K562 (cell line): ENCODE results near the gene GSTA2. TPM values are rescaled to one million over a fixed set of nuclear protein-coding genes. Genes with fewer than 3 reads are reported as not detected.
A peak's percentile ranks its signal among the peaks of the same experiment; 100 is the strongest.

Experiments used
- BACH1 ChIP-seq: fragments of 200-800 bp; sonication (Bioruptor generic); IDR thresholded peaks from 2 replicates; pipeline ENCODE4 v1.6.1; 2016; ENCODE audit warnings: missing genetic modification characterization, missing compliant biosample characterization
- C11orf30 ChIP-seq: fragments of 450-650 bp; IDR thresholded peaks from 2 replicates; pipeline ENCODE4 v1.6.1; 2016; ENCODE audit warnings: low read depth, mild to moderate bottlenecking
- CREBBP ChIP-seq: IDR thresholded peaks from one replicate; pipeline ENCODE4 v1.6.1; 2012; ENCODE audit warnings: low read depth, mild to moderate bottlenecking, control low read depth, inconsistent platforms, low read length
- CSDE1 ChIP-seq, 2 experiments: fragments of 450-650 bp; IDR thresholded peaks; 2 replicates each; pipeline ENCODE4 v1.6.1; 2016; ENCODE audit warnings: mild to moderate bottlenecking in 1 of 2
- CTBP1 ChIP-seq: fragments of 450-650 bp; IDR thresholded peaks from 2 replicates; pipeline ENCODE4 v1.6.1; 2016; ENCODE audit warnings: borderline replicate concordance
- DPF2 ChIP-seq: fragments of 450-650 bp; IDR thresholded peaks from 2 replicates; pipeline ENCODE4 v1.6.1; 2016
- EP300 ChIP-seq: IDR thresholded peaks from 2 replicates; pipeline ENCODE4 v1.6.1; 2012; ENCODE audit warnings: low read length, improper control_type of control experiment
- FOXA3 ChIP-seq, 2 experiments: fragments of 450-650 bp in 1 of 2; sonication (generic) in 1 of 2; formaldehyde crosslinking; IDR thresholded peaks in 1 of 2; conservative IDR thresholded peaks in 1 of 2; 2 replicates each; pipeline versions ENCODE4 v1.4.0 to v1.8.0; 2020 to 2022; ENCODE audit warnings: mild to moderate bottlenecking in 2 of 2, missing genetic modification reagents in 1 of 2
- MEF2A ChIP-seq: IDR thresholded peaks from 2 replicates; pipeline ENCODE4 v1.6.1; 2011; ENCODE audit warnings: low read depth, mild to moderate bottlenecking, low read length, moderate library complexity; ENCODE audit not compliant: control insufficient read depth
- NFE2L1 ChIP-seq: fragments of 450-650 bp; IDR thresholded peaks from 2 replicates; pipeline ENCODE4 v1.6.1; 2016; ENCODE audit warnings: missing genetic modification characterization, low read depth, mild to moderate bottlenecking, missing compliant biosample characterization, moderate library complexity, borderline replicate concordance
- NR2C1 ChIP-seq, 2 experiments: fragments of 450-650 bp; IDR thresholded peaks; 2 replicates each; pipeline ENCODE4 v1.6.1; 2017; ENCODE audit warnings: mild to moderate bottlenecking in 2 of 2, antibody characterized with exemption in 1 of 2, inconsistent platforms in 1 of 2, missing compliant biosample characterization in 1 of 2, missing genetic modification characterization in 1 of 2
- PCBP1 ChIP-seq: fragments of 200-400 bp; formaldehyde crosslinking; IDR thresholded peaks from 2 replicates; pipeline ENCODE4 v1.6.1; 2018; ENCODE audit warnings: mild to moderate bottlenecking, low read depth, low read length; ENCODE audit not compliant: poor library complexity, severe bottlenecking
- POLR2AphosphoS5 ChIP-seq: IDR thresholded peaks from 2 replicates; pipeline ENCODE4 v1.6.1; 2011; ENCODE audit warnings: mild to moderate bottlenecking, low read depth, low read length, moderate library complexity; ENCODE audit not compliant: control insufficient read depth, insufficient read depth
- RBM34 ChIP-seq: fragments of 200-400 bp; formaldehyde crosslinking; IDR thresholded peaks from 2 replicates; pipeline ENCODE4 v1.6.1; 2018; ENCODE audit warnings: low read length, borderline replicate concordance; ENCODE audit not compliant: insufficient read depth
- RFX7 ChIP-seq: fragments of 250-450 bp; sonication (Bioruptor Pico); IDR thresholded peaks from 2 replicates; pipeline ENCODE4 v1.5.1; 2021; ENCODE audit warnings: mild to moderate bottlenecking
- SMARCA4 ChIP-seq: fragments of 450-650 bp; IDR thresholded peaks from 2 replicates; pipeline ENCODE4 v1.6.1; 2016
- SREBF2 ChIP-seq: sonication (generic); formaldehyde crosslinking; IDR thresholded peaks from 2 replicates; pipeline ENCODE4 v1.4.0; 2020; ENCODE audit warnings: mild to moderate bottlenecking, missing genetic modification reagents
- TEAD4 ChIP-seq, 2 experiments: sonication (generic) in 1 of 2; formaldehyde crosslinking in 1 of 2; IDR thresholded peaks; 2 replicates each; pipeline versions ENCODE4 v1.6.1 to v1.8.0; 2012 to 2022; ENCODE audit warnings: borderline replicate concordance in 1 of 2, inconsistent platforms in 1 of 2, low read length in 1 of 2, mild to moderate bottlenecking in 1 of 2, missing genetic modification reagents in 1 of 2
- ZNF197 ChIP-seq: fragments of 200-800 bp; sonication (Bioruptor generic); IDR thresholded peaks from 2 replicates; pipeline ENCODE4 v1.6.1; 2016; ENCODE audit warnings: low read depth, missing genetic modification characterization, missing compliant biosample characterization
- ZNF324 ChIP-seq: fragments of 250-450 bp; sonication (Bioruptor Pico); IDR thresholded peaks from 2 replicates; pipeline ENCODE4 v1.4.0; 2020; ENCODE audit warnings: mild to moderate bottlenecking
- ZNF347 ChIP-seq: fragments of 450-650 bp; formaldehyde crosslinking; IDR thresholded peaks from 2 replicates; pipeline ENCODE4 v1.4.0; 2020; ENCODE audit warnings: low read depth, mild to moderate bottlenecking, moderate library complexity
- polyA plus RNA-seq, 8 experiments: library from polyadenylated mRNA; depleted of rRNA in 4 of 8; stranded (reverse) in 5 of 8; unstranded in 3 of 8; fragments of >200 nt; fragmentation: Nextera tagmentation in 2 of 8; fragmentation: Illumina TruSeq in 1 of 8; extraction: Ambion mirVana in 2 of 8; extraction: Trizol in 1 of 8; gene quantifications; 2 replicates each; pipeline versions ENCODE4 v1.2.1 to v1.2.3, GENCODE V29; 2011 to 2014; ENCODE audit warnings: inconsistent platforms in 1 of 8, missing spikeins in 1 of 8
- total RNA-seq, 7 experiments: library from RNA; depleted of rRNA in 6 of 7; stranded (reverse); fragments of >200 nt in 6 of 7; fragmentation: Illumina TruSeq in 2 of 7; extraction: Trizol in 2 of 7; gene quantifications; 2 replicates each; pipeline versions ENCODE4 v1.2.1 to v1.2.3, GENCODE V29; 2011 to 2021; ENCODE audit warnings: low replicate concordance in 1 of 7
- TF ChIP-seq, protein P1 (sequence below), 2 experiments: fragments of 450-650 bp in 1 of 2; sonication (generic) in 1 of 2; formaldehyde crosslinking in 1 of 2; IDR thresholded peaks in 1 of 2; conservative IDR thresholded peaks in 1 of 2; 2 replicates each; pipeline versions ENCODE4 v1.6.1 to v1.8.1; 2016 to 2023; ENCODE audit warnings: mild to moderate bottlenecking in 2 of 2, moderate library complexity in 2 of 2, inconsistent platforms in 1 of 2, missing genetic modification reagents in 1 of 2
- TF ChIP-seq, protein P2 (sequence below): fragments of 250-450 bp; sonication (Bioruptor Pico); IDR thresholded peaks from 2 replicates; pipeline ENCODE4 v1.8.0; 2021; ENCODE audit warnings: moderate library complexity, mild to moderate bottlenecking, inconsistent platforms
- TF ChIP-seq, protein P3 (sequence below): fragments of 250-450 bp; sonication (Bioruptor Pico); IDR thresholded peaks from 2 replicates; pipeline ENCODE4 v1.4.0; 2020; ENCODE audit warnings: mild to moderate bottlenecking

The GSTA2 gene
- total and polyA plus RNA-seq, 9 of the 15 experiments (the other 6 are each of a cell fraction or from before 2014, with no cell fraction given), result 0.11 to 0.24 (median 0.14) TPM; not detected in 3

DNA sequence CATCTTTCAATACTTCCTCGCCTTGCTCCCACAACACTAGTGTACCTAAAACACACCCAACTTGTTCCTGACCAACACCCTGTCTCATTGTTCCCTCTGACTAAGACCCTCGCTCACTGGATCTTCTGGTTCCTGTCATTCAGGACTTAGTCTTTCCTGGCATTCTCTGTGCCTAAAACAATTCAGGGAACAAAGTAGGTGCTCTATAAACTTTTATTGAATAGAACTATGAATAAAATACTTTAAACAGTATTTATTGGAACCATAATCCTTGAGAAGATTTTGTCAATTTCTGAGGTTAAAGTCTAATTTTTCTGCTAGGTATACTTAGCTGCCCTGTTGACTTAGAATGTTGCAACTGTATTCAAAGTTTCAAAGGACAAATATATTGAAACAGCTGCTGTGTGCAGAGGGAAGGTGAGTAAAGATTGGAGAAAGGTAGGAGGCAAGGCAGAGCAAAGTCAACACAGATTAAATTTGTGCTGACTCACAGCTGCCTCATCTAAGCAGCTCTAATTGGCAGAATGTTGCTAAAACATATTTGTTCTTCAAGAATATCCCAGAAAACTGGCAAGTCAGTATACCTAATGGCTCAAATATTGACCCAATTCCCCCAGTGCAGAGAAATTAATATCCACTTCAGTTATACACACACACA lies 37.6 kb downstream of the GSTA2 start (continued):
- TF ChIP-seq FOXA3 (CRISPR knock-in tag; conservative IDR thresholded peaks at IDR 0.05 in 1 of 2, IDR thresholded peaks at IDR 0.05 in 1 of 2), result peak in 1 of 2 experiments; percentile 82; a peak in 2 of 4 replicates
- TF ChIP-seq DPF2, result peak; percentile 85
- TF ChIP-seq TEAD4 (IDR thresholded peaks at IDR 0.05; ENCODE audit: low read length), result peak; percentile 71
- no peak for TF ChIP-seq TEAD4 (CRISPR knock-in tag; IDR thresholded peaks at IDR 0.05; ENCODE audit: borderline replicate concordance)
- peak; percentile 81 for TF ChIP-seq NFE2L1
- no peak for TF ChIP-seq RBM34
- TF ChIP-seq PCBP1, result no peak
- TF ChIP-seq, protein P1, sequence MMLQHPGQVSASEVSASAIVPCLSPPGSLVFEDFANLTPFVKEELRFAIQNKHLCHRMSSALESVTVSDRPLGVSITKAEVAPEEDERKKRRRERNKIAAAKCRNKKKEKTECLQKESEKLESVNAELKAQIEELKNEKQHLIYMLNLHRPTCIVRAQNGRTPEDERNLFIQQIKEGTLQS (IDR thresholded peaks at IDR 0.05), result peak; percentile 19; the same call in 1 of the 2 replicates
- TF ChIP-seq, protein P1 (CRISPR knock-in tag; conservative IDR thresholded peaks at IDR 0.05), result no peak
- peak; percentile 68; the same call in 1 of the 2 replicates for TF ChIP-seq BACH1 (tag)
- TF ChIP-seq C11orf30, result peak; percentile 93
- 0 out of 2 replicates have a peak, but pooled peaks have one; percentile 44 for TF ChIP-seq ZNF197 (CRISPR knock-in tag)
- TF ChIP-seq SMARCA4, result peak; percentile 84
- TF ChIP-seq CREBBP, result no peak
- TF ChIP-seq RFX7, result no peak
- TF ChIP-seq CSDE1 (IDR thresholded peaks at IDR 0.05), result no peak
- TF ChIP-seq, protein P2, sequence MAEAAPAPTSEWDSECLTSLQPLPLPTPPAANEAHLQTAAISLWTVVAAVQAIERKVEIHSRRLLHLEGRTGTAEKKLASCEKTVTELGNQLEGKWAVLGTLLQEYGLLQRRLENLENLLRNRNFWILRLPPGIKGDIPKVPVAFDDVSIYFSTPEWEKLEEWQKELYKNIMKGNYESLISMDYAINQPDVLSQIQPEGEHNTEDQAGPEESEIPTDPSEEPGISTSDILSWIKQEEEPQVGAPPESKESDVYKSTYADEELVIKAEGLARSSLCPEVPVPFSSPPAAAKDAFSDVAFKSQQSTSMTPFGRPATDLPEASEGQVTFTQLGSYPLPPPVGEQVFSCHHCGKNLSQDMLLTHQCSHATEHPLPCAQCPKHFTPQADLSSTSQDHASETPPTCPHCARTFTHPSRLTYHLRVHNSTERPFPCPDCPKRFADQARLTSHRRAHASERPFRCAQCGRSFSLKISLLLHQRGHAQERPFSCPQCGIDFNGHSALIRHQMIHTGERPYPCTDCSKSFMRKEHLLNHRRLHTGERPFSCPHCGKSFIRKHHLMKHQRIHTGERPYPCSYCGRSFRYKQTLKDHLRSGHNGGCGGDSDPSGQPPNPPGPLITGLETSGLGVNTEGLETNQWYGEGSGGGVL (CRISPR knock-in tag), result no peak
- TF ChIP-seq, protein P3, sequence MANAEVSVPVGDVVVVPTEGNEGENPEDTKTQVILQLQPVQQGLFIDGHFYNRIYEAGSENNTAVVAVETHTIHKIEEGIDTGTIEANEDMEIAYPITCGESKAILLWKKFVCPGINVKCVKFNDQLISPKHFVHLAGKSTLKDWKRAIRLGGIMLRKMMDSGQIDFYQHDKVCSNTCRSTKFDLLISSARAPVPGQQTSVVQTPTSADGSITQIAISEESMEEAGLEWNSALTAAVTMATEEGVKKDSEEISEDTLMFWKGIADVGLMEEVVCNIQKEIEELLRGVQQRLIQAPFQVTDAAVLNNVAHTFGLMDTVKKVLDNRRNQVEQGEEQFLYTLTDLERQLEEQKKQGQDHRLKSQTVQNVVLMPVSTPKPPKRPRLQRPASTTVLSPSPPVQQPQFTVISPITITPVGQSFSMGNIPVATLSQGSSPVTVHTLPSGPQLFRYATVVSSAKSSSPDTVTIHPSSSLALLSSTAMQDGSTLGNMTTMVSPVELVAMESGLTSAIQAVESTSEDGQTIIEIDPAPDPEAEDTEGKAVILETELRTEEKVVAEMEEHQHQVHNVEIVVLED (CRISPR knock-in tag), result no peak
- TF ChIP-seq CTBP1, result peak; percentile 15; the same call in 1 of the 2 replicates
- TF ChIP-seq ZNF324 (CRISPR knock-in tag), result no peak
- TF ChIP-seq EP300, result peak; percentile 51; the same call in 1 of the 2 replicates
- no peak for TF ChIP-seq MEF2A
- no peak for TF ChIP-seq NR2C1 (IDR thresholded peaks at IDR 0.05)
- TF ChIP-seq NR2C1 (tag; IDR thresholded peaks at IDR 0.05), result no peak
- TF ChIP-seq SREBF2 (CRISPR knock-in tag), result no peak
- peak; percentile 64; the same call in 1 of the 2 replicates for TF ChIP-seq POLR2AphosphoS5
- TF ChIP-seq ZNF347 (CRISPR knock-in tag), result no peak
